ENCODE data around the gene ULBP3. TPM values are rescaled to one million over a fixed set of nuclear protein-coding genes. Genes with fewer than 3 reads are reported as not detected.
"Not testable (repeated sequence)": the region's sequence is repeated elsewhere in the genome, so short reads cannot be mapped to it uniquely, and the experiment has no call there.

Gene ULBP3
- total RNA-seq, 4 donors from 2014 or later, result 7.3 TPM; not detected in 3

DNA sequence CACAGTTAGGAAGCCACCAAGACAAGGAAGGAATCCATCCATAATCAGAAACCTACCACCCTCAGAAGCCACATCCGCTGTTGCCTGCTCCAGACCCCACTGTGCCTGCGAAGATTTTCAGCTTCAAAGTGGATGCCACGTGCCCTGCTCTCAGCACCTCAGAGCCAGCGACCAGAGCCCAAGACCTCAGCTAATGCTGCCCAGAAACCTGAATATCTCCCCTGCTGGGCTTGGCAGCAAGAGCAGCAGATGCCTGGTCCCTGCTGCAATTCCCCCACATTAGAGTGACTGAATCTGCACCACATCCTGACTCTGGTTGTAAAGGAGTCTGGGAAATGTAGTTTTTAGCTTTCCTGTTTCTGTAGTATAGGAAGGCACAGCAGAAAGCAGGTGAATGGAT is 10.7 kb upstream of the ULBP3 start:
- Histone ChIP-seq H3K9me3 (no peaks in the 10 kb centered on the region), H3K36me3 (no peaks in the 10 kb centered on the region), H3K4me1 (no peaks in the 10 kb centered on the region), H3K27ac (no peak overlapping the region), H3K27me3 (peaks cover 32% of the 10 kb centered on the region), H3K4me3 (no peak overlapping the region)
- no peak for ATAC-seq
- TF ChIP-seq POLR2AphosphoS5 (IDR thresholded peaks at IDR 0.05), result no peak
- TF ChIP-seq, protein P1, sequence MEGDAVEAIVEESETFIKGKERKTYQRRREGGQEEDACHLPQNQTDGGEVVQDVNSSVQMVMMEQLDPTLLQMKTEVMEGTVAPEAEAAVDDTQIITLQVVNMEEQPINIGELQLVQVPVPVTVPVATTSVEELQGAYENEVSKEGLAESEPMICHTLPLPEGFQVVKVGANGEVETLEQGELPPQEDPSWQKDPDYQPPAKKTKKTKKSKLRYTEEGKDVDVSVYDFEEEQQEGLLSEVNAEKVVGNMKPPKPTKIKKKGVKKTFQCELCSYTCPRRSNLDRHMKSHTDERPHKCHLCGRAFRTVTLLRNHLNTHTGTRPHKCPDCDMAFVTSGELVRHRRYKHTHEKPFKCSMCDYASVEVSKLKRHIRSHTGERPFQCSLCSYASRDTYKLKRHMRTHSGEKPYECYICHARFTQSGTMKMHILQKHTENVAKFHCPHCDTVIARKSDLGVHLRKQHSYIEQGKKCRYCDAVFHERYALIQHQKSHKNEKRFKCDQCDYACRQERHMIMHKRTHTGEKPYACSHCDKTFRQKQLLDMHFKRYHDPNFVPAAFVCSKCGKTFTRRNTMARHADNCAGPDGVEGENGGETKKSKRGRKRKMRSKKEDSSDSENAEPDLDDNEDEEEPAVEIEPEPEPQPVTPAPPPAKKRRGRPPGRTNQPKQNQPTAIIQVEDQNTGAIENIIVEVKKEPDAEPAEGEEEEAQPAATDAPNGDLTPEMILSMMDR (IDR thresholded peaks at IDR 0.05), result no peak
- WGBS, 2 donors (ENCODE audit: low coverage in 1 of 2), result 78% methylated on average over 4 of the region's 4 CpGs; no CpG with 5 or more reads in 1 of the 2 donors

DNA sequence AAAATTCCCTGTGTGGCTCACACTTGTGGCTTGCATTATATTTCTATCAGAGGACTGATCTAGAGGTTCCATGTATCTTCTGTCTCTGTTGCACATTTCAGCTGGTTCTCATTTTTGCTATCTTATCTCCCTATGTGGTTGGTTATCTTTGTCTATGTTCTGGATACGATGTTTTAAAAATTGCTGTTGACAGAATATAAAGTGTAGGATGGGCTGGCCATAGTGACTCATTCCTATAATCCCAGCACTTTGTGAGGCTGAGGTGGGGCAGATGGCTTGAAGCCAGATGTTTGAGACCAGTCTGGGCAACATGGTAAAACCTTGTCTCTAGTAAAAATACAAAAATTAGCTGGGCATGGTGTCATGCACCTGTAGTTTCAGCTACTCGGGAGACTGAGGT is 9.9 kb upstream of the ULBP3 start:
- ATAC-seq, result no peak
- 33 to 72% methylated on average over 1 to 2 of the region's 2 CpGs for WGBS, 2 donors (ENCODE audit: low coverage in 1 of 2)
- Histone ChIP-seq H3K36me3 (no peaks in the 10 kb centered on the region), H3K27me3 (peaks cover 24% of the 10 kb centered on the region), H3K9me3 (no peaks in the 10 kb centered on the region), H3K4me3 (no peak overlapping the region), H3K4me1 (no peaks in the 10 kb centered on the region), H3K27ac (no peak overlapping the region)
- TF ChIP-seq, protein P1 (IDR thresholded peaks at IDR 0.05), result no peak
- TF ChIP-seq POLR2A (IDR thresholded peaks at IDR 0.05), result no peak
- no peak for TF ChIP-seq EP300 (IDR thresholded peaks at IDR 0.05)
- no peak for TF ChIP-seq POLR2AphosphoS5 (IDR thresholded peaks at IDR 0.05)

DNA sequence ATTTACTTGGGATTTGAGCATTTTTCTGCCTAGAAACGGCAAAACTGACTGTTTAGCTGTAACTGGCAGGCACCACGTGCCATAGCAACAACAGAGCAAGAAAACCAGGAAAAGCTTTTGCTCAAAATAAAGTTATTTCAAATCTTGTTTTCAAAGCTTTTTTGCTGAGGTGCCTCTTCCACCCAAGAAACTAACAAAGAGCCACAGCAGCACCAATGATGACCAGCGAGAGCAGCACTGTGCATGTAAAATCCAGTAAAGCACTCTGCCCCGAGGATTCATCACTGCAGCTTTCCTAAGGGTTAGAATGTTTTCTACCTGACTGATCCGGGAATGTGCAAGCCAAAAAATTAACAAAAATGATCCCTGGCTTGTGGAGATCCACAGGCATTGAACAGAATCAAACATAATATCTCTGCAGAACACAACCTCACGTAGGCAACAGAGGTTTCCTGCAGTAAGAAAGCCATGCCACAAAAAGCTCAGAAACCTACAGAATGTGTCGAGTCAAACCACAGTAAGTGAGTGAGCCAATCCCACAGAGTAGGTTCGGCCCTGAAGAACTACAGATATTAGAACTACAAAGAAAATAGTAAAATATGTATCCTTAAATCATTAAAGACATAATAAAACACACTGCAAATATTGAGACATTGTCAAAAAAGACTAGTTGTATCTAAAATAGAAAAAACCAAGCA is 7.4 kb upstream of the ULBP3 start:
- no peak for ATAC-seq
- no peaks in the 10 kb centered on the region for H3K9me3 ChIP-seq
- peaks cover 11% of the 10 kb centered on the region for H3K27me3 ChIP-seq
- no peak overlapping the region for H3K4me3 ChIP-seq
- H3K27ac ChIP-seq, result no peak overlapping the region
- H3K4me1 ChIP-seq, result no peaks in the 10 kb centered on the region
- no peaks in the 10 kb centered on the region for H3K36me3 ChIP-seq
- WGBS, 2 donors (ENCODE audit: low coverage in 1 of 2), result 63 to 76% methylated on average over 4 to 8 of the region's 8 CpGs
- TF ChIP-seq, protein P1 (IDR thresholded peaks at IDR 0.05), result no peak
- TF ChIP-seq POLR2AphosphoS5 (IDR thresholded peaks at IDR 0.05), result no peak
- no peak for TF ChIP-seq POLR2A (IDR thresholded peaks at IDR 0.05)
- TF ChIP-seq EP300 (IDR thresholded peaks at IDR 0.05), result no peak

DNA sequence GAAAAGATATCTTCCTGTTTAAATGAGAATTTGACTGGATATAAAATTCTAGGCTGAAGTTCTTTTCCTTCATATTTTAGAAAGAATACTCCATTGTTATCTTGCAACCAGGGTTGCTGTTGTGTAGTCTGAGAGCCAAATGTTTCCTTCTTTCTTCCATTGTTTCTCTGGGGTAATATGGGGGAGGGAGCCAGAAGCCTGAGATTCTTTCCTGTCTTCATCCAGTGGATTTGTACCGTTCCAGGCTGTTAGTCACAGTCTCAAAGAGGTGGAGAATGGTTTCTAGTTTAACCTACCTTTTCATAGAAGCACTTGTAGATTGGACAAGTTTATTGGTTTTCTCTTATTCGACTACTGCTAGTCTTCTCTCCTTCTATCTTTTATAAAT is 6.1 kb upstream of the ULBP3 start:
- Histone ChIP-seq H3K36me3 (no peaks in the 10 kb centered on the region), H3K4me1 (no peaks in the 10 kb centered on the region), H3K27ac (no peak overlapping the region), H3K27me3 (peaks cover 11% of the 10 kb centered on the region), H3K4me3 (no peak overlapping the region), H3K9me3 (no peaks in the 10 kb centered on the region)
- no peak for ATAC-seq
- WGBS, 2 donors (ENCODE audit: low coverage in 1 of 2), result 51 to 67% methylated on average over 2 of the region's 2 CpGs
- TF ChIP-seq, protein P1 (IDR thresholded peaks at IDR 0.05), result no peak
- TF ChIP-seq POLR2A (IDR thresholded peaks at IDR 0.05) (no peak), POLR2AphosphoS5 (IDR thresholded peaks at IDR 0.05) (no peak), EP300 (IDR thresholded peaks at IDR 0.05) (no peak)

DNA sequence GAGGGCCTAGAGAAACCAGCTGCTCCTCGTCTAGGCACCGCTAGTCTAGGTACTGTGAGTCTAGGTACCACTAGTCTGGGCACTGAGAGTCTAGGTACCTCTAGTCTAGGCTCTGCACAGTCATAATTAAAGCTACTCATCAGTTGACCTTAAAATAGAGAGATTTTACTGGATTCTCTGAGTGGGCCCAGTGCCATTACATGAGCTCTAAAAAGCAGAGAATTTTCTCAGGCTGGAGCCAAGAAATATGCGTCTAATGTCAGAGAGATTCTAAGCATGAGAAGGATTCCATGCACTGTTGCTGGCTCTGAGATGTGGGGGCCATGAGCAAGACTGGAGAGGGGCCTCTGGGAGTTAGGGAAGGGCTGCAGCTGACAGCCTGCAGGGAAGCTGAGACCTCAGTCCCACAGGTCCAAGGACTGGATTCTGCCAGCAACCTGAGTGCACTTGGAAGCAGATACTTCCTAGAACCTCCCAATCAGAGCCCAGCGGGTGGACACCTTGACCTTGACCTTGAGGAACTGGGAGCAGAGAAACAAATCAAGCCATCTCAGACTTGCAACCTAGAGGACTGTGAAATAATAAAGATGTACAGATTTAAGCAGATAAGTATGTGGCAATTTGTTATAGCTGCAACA is 5.6 kb upstream of the ULBP3 start:
- peaks cover 11% of the 10 kb centered on the region for H3K27me3 ChIP-seq
- not testable (repeated sequence) for H3K4me3 ChIP-seq, H3K9me3 ChIP-seq, ATAC-seq, H3K27ac ChIP-seq, H3K4me1 ChIP-seq, H3K36me3 ChIP-seq
- WGBS, 2 donors (ENCODE audit: low coverage in 1 of 2), result 100% methylated on average over 2 to 3 of the region's 4 CpGs

Measured in gastroesophageal sphincter (tissue), 4 donors.